ENCODE measurements around the gene TMEM150B. TPM values are rescaled to one million over a fixed set of nuclear protein-coding genes. Genes with fewer than 3 reads are reported as not detected.

The TMEM150B gene
- polyA plus RNA-seq, 10 donors: 0.45 to 1.3 (median 0.68) TPM

- no peak for DNase-seq
Measured at GRCh38 chr19:55308281-55308680, 16.9 kb downstream of the TMEM150B start.

GRCh38 chr19:55306712-55307111, 18.4 kb downstream of the TMEM150B start:
- no peak for DNase-seq

GRCh38 chr19:55305983-55306562, 19.1 kb downstream of the TMEM150B start:
- DNase-seq: no peak

GRCh38 chr19:55305491-55305890, 19.6 kb downstream of the TMEM150B start:
- DNase-seq: peak in 2 of 3 donors; percentile 23 to 62

GRCh38 chr19:55304980-55305379, 20.2 kb downstream of the TMEM150B start:
- no peak for DNase-seq

GRCh38 chr19:55304279-55304978, 20.7 kb downstream of the TMEM150B start:
- DNase-seq: no peak

GRCh38 chr19:55303477-55303876, 21.7 kb downstream of the TMEM150B start:
- DNase-seq: no peak

- no peak for DNase-seq
Measured at GRCh38 chr19:55302318-55302703, 22.8 kb downstream of the TMEM150B start.

GRCh38 chr19:55301459-55302317, 23.5 kb downstream of the TMEM150B start:
- peak; percentile 70 to 93 (median 90) for DNase-seq

GRCh38 chr19:55300886-55301458, 24.2 kb downstream of the TMEM150B start:
- DNase-seq: no peak

GRCh38 chr19:55299991-55300390, 25.1 kb downstream of the TMEM150B start:
- no peak for DNase-seq

- no peak for DNase-seq
Measured at GRCh38 chr19:55297267-55297666, 27.9 kb downstream of the TMEM150B start.

- DNase-seq: no peak
Measured at GRCh38 chr19:55289117-55289796, 35.9 kb downstream of the TMEM150B start.

GRCh38 chr19:55287361-55288079, 37.6 kb downstream of the TMEM150B start:
- DNase-seq: no peak

- peak in 1 of 3 donors; percentile 61 for DNase-seq
Measured at GRCh38 chr19:55285229-55285890, 39.8 kb downstream of the TMEM150B start.

GRCh38 chr19:55284405-55285058, 40.6 kb downstream of the TMEM150B start:
- DNase-seq: no peak

- DNase-seq: peak; percentile 62 to 83 (median 77)
Measured at GRCh38 chr19:55283548-55284377, 41.4 kb downstream of the TMEM150B start, which contains the start of gene BRSK1. Gene BRSK1, plus strand, starts transcription at chr19:55283997. Its CDS starts 446 bp downstream, at chr19:55284443.

- DNase-seq: peak; percentile 90 to 97 (median 92)
Measured at GRCh38 chr19:55279770-55280643, 45.1 kb downstream of the TMEM150B start, which contains the start of gene HSPBP1. Gene HSPBP1, minus strand, starts transcription at chr19:55280110. Its CDS starts 502 bp downstream, at chr19:55279608.
